Measurements from ENCODE around the gene NAA40. TPM values are rescaled to one million over a fixed set of nuclear protein-coding genes. Genes with fewer than 3 reads are reported as not detected.

Gene NAA40
- total and polyA plus RNA-seq, 10 of the 15 experiments (the other 5 are each of a cell fraction or from before 2014, with no cell fraction given) = 4.8 to 31.6 (median 22.2) TPM

DNA sequence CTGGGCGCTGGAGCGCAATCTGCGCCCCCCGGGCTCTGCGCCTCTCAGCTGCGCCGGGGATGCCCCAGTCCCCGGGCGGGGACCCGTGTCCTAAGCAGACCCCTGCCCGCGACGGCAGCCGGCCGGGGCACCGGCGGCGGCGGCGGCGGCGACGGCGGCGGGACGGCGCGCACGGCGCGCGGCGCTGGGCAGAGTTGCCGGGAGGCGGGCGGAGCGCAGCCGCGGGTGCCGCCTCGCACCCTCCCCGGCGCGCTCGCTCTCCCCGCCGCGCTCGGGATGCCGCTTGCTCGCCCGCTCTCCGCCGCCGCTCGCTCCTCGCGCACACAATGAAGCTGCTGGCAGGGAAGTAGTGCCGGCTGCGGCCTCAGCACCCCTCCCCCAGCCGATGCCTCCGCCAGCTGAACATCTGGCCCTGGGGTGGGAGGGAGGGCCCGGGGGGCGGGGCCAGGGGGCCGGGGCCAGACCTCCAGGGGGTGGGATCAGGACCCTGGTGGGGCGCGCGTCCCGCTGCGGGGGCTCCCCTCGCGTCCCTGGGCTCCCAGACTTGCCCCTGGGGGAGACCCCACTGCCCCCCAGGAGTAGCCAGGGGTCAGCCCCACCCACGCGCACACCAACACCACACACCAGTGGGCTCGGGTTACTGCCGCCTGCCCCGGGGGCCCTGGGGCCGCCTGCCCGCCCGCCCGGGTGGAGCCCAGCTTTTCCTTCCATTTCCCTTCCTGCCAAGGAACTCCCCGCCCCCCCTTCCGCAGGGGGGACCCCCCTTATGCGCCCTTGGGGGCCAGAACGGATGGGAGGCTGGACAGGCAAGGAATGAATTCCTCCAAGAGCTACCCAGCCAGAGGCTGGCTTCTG, 21.7 kb upstream of the NAA40 start, which contains the start of gene RCOR2 (continued):
- TF ChIP-seq, protein P1, sequence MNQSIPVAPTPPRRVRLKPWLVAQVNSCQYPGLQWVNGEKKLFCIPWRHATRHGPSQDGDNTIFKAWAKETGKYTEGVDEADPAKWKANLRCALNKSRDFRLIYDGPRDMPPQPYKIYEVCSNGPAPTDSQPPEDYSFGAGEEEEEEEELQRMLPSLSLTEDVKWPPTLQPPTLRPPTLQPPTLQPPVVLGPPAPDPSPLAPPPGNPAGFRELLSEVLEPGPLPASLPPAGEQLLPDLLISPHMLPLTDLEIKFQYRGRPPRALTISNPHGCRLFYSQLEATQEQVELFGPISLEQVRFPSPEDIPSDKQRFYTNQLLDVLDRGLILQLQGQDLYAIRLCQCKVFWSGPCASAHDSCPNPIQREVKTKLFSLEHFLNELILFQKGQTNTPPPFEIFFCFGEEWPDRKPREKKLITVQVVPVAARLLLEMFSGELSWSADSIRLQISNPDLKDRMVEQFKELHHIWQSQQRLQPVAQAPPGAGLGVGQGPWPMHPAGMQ (IDR thresholded peaks at IDR 0.05; ENCODE audit: borderline replicate concordance) = no peak
- TF ChIP-seq GATAD2B (conservative IDR thresholded peaks at IDR 0.05; ENCODE audit: low read depth) = no peak; the same call in 1 of the 2 replicates
- peak; percentile 8 to 53; a peak in 1 of 4 replicates for TF ChIP-seq BHLHE40 (IDR thresholded peaks at IDR 0.05; ENCODE audit: borderline replicate concordance in 1 of 2, low read depth in 2 of 2, low read length in 1 of 2)
- TF ChIP-seq NR2F1 (conservative IDR thresholded peaks at IDR 0.05) = 0 out of 2 replicates have a peak, but pooled peaks have one; percentile 4
- TF ChIP-seq SREBF2 (IDR thresholded peaks at IDR 0.05; ENCODE audit: low read length) = no peak
- TF ChIP-seq TCF7 (IDR thresholded peaks at IDR 0.05; ENCODE audit: borderline replicate concordance) = no peak
- TF ChIP-seq, protein P2, sequence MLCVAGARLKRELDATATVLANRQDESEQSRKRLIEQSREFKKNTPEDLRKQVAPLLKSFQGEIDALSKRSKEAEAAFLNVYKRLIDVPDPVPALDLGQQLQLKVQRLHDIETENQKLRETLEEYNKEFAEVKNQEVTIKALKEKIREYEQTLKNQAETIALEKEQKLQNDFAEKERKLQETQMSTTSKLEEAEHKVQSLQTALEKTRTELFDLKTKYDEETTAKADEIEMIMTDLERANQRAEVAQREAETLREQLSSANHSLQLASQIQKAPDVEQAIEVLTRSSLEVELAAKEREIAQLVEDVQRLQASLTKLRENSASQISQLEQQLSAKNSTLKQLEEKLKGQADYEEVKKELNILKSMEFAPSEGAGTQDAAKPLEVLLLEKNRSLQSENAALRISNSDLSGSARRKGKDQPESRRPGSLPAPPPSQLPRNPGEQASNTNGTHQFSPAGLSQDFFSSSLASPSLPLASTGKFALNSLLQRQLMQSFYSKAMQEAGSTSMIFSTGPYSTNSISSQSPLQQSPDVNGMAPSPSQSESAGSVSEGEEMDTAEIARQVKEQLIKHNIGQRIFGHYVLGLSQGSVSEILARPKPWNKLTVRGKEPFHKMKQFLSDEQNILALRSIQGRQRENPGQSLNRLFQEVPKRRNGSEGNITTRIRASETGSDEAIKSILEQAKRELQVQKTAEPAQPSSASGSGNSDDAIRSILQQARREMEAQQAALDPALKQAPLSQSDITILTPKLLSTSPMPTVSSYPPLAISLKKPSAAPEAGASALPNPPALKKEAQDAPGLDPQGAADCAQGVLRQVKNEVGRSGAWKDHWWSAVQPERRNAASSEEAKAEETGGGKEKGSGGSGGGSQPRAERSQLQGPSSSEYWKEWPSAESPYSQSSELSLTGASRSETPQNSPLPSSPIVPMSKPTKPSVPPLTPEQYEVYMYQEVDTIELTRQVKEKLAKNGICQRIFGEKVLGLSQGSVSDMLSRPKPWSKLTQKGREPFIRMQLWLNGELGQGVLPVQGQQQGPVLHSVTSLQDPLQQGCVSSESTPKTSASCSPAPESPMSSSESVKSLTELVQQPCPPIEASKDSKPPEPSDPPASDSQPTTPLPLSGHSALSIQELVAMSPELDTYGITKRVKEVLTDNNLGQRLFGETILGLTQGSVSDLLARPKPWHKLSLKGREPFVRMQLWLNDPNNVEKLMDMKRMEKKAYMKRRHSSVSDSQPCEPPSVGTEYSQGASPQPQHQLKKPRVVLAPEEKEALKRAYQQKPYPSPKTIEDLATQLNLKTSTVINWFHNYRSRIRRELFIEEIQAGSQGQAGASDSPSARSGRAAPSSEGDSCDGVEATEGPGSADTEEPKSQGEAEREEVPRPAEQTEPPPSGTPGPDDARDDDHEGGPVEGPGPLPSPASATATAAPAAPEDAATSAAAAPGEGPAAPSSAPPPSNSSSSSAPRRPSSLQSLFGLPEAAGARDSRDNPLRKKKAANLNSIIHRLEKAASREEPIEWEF (IDR thresholded peaks at IDR 0.05; ENCODE audit: insufficient replicate concordance, low read depth, low read length) = no peak
- TF ChIP-seq, protein P3, sequence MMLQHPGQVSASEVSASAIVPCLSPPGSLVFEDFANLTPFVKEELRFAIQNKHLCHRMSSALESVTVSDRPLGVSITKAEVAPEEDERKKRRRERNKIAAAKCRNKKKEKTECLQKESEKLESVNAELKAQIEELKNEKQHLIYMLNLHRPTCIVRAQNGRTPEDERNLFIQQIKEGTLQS (IDR thresholded peaks at IDR 0.05; ENCODE audit: borderline replicate concordance, extremely low read depth, low read depth, low read length) = no peak
- 0 out of 2 replicates have a peak, but pooled peaks have one; percentile 36 for TF ChIP-seq TARDBP (IDR thresholded peaks at IDR 0.05; ENCODE audit: borderline replicate concordance)
- no peak for TF ChIP-seq MYC (IDR thresholded peaks at IDR 0.05; ENCODE audit: insufficient read depth, insufficient read length, insufficient replicate concordance, low read length, severe bottlenecking)
- peak; percentile 77; the same call in 1 of the 2 replicates for TF ChIP-seq TCF12 (IDR thresholded peaks at IDR 0.05; ENCODE audit: low read depth, low read length)
- no peak for TF ChIP-seq NFYA (IDR thresholded peaks at IDR 0.05; ENCODE audit: borderline replicate concordance, low read depth, low read length)
- peak; percentile 79; the same call in 1 of the 2 replicates for TF ChIP-seq TCF3 (IDR thresholded peaks at IDR 0.05; ENCODE audit: borderline replicate concordance, insufficient read depth, low read depth, low read length)
- TF ChIP-seq POU2F2 (IDR thresholded peaks at IDR 0.05; ENCODE audit: borderline replicate concordance, low read depth, low read length) = no peak
- TF ChIP-seq IKZF1 (conservative IDR thresholded peaks at IDR 0.05) = peak; percentile 51; the same call in 1 of the 2 replicates
- TF ChIP-seq, protein P4, sequence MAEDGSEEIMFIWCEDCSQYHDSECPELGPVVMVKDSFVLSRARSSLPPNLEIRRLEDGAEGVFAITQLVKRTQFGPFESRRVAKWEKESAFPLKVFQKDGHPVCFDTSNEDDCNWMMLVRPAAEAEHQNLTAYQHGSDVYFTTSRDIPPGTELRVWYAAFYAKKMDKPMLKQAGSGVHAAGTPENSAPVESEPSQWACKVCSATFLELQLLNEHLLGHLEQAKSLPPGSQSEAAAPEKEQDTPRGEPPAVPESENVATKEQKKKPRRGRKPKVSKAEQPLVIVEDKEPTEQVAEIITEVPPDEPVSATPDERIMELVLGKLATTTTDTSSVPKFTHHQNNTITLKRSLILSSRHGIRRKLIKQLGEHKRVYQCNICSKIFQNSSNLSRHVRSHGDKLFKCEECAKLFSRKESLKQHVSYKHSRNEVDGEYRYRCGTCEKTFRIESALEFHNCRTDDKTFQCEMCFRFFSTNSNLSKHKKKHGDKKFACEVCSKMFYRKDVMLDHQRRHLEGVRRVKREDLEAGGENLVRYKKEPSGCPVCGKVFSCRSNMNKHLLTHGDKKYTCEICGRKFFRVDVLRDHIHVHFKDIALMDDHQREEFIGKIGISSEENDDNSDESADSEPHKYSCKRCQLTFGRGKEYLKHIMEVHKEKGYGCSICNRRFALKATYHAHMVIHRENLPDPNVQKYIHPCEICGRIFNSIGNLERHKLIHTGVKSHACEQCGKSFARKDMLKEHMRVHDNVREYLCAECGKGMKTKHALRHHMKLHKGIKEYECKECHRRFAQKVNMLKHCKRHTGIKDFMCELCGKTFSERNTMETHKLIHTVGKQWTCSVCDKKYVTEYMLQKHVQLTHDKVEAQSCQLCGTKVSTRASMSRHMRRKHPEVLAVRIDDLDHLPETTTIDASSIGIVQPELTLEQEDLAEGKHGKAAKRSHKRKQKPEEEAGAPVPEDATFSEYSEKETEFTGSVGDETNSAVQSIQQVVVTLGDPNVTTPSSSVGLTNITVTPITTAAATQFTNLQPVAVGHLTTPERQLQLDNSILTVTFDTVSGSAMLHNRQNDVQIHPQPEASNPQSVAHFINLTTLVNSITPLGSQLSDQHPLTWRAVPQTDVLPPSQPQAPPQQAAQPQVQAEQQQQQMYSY (CRISPR knock-in tag; IDR thresholded peaks at IDR 0.05) = no peak
- peak; percentile 56; the same call in 1 of the 2 replicates for TF ChIP-seq POLR2A (IDR thresholded peaks at IDR 0.05; ENCODE audit: low read depth, low read length)
- TF ChIP-seq ESRRA (IDR thresholded peaks at IDR 0.05; ENCODE audit: low read length) = no peak

Measured in GM12878 (cell line).